SW480 (cell line): ENCODE measurements around the gene ESRP2.

Experiments used
- DNase-seq: peaks from one replicate; pipeline ENCODE4 v3.0.0-alpha.2; 2016; ENCODE audit warnings: low spot score

Gene ESRP2

DNA sequence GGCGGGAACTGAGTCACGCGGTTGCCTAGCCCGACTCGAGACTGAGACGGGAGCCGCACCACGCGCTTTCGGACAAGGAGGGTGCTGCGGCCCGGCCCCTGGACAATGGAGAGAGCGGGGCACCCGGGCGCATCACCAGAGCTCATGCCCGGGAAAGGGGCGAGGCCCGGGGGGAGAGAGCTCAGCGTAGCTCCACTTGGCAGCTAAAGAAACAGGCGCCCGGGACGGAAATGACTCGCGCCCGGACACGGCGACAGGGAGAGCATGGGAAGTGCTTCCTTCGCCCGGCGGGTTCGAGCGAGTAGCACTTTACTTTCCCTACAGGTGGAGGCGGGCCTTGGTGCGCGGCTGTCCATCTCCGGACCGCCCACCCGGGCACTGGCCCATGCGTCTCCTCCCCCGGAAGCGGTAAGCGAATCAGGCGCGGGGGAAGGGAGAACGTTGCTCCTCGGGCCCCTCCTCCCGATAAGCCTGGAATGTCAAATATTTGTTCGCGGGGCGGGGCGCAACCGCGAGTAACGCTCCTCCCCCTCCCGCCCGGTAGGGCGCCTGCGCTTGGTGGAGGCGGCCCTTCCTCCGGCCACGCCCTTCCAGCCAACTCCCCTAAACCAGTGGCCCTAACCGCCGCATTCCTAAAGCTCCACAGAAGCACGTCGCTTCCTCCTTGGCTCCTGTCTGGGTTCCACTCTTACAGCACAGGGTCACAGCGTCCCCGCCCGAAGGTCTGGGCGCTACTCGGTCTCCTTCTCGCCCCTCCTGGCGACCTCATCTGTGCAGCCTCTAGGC is 1.5 kb upstream of the ESRP2 start:
- peak; percentile 98 for DNase-seq

DNA sequence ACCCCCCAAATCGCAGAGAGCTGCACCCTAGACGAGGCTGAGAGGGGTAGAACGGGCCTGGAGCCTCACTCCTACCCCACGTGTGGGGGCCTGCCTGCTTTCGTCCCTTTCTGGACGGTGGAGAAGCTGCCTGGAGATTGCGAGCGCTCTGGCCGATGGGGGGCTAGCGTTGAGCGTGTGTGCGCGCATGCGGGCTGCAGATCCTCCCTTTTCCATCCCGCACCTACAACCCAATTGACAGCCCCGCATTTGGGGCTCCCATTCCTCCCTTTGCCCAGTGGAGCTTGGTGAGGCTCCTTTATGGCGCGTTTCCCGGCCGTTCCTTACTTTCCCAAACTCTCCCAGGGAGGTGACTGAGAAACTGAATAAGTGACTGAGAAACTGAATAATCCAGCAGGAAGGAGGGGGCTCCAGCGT is 907 bp upstream of the ESRP2 start:
- peak; percentile 35 for DNase-seq

DNA sequence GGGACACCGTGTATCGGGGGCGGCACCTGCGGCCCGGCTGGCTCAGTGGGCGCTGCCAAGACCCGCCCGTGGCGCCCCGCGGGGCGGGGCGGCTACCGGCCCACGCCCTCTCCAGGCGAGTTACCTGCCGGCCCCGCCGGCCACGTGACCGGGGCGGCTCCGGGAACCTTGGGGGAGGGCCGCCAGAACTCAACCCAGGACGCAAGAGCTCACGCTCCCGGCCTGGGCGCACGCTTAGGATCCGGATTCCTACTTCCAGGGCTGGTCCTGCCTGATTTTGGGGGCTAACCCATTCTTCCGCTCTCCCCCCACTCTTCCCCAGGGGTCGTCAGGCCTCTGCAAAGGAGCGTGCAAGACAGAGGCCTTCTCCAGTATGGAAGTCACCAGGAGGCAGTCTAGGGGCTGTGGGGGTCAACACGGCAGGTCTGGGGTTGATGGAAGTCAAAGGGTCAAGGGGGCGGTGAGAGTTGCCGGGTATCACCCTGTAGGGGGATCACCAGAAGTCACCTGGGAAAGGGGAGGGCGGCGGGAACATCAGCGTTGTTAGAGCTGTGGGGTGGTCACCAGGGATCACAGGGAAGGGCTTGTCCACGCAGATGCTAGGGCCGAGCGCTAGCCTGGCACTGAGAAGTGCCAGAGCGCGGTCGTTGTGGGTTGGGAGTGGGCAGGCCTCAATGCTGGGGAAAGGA is 354 bp upstream of the ESRP2 start:
- DNase-seq = peak; percentile 87

DNA sequence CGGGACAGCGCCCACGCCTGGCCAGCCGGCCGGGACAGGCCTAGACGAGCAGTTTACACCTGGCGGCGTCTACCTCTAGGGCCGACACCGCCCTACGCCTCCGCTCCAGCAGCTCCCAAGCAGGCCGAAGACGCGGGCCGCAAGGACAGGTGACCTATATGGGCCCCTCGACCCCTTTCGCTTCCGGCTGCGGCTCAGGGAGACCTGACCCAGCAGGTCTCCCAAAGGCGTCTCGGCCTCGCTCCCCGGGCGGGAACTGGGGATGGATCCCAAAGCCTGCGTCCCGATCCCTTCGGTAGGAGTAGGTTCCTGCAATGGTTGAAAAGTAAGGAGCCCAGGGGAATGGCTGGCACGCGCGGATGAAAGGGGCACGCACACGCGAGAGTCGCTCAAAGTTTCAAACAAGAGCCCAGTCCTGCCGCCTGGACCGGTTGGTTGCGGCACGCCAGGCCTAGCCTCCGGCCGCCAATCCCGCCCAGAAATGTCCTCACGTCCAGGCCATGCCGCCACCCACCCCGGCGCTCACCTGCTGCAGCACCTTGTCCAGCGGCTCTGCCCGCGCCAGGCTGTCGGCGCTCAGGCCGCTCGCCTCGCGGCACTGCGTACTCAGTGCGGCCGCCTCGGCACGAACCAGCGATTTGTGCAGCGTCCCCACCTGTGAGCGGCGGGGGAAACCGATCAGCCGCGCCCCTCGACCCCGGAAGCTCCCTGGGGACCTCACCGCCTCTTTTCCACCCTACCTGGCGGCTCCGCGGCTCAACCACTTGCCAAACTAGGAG is 630 bp downstream of the ESRP2 start:
- DNase-seq = peak; percentile 63

DNA sequence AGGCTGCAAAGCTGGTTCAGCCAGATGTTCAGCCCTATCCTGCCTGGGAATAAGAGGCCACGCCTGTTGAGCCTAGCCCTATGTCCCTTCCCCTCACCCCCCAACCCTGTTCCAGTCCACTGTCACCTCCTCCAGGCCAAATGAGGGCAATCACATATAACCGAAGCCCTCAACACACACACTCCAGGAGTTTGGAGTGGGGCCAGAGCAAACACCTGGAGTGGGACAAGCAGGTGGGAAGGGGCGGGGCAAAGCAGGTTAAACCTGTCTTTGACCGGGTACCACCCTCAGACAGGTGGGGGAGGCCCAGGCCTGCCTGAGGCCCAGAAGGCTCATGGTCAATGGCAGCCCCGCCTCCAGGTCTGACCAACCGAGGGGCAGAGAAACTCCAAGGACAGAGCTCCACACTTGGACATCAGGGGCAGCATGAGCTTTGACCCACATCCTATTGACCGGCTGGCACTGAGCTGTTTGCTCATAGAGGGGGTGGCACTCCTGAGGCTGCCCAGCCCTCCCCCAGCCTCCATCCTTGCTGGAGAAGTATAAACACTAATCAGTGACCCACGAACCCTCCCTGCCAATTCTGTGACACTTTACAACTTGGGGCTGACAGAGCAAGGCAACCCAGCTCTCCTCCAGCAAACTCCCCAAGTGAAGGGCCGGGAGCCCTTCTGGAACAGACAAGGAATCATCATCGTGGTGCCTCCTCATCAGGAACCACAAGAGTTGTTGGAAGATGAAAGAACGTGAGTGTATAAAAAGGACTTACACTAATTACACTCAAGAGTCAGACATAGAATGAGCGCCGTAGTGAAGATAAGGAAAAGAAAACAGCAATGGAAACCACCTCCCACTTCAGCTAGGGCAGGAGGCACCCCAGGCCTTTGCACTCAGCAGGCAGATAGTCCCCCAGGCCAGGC is 1.5 kb downstream of the ESRP2 start:
- peak; percentile 15 for DNase-seq

DNA sequence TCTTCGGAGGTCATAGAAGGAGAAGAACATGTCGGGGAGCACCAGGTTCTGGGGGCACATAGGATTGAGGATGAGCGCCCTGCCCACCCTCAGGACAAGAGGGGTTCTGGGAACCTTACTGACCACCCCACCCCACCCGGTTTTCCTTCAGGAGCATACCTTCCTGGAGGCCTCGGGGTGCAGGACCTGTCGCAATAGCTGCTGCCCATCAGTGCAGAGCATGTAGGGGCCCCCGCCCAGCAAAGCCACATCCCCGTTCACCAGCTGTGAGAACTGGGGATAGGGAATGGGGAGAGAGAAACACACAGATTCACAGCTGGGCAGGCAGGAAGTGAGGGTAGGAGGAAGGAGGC is 2.1 kb downstream of the ESRP2 start:
- no peak for DNase-seq

DNA sequence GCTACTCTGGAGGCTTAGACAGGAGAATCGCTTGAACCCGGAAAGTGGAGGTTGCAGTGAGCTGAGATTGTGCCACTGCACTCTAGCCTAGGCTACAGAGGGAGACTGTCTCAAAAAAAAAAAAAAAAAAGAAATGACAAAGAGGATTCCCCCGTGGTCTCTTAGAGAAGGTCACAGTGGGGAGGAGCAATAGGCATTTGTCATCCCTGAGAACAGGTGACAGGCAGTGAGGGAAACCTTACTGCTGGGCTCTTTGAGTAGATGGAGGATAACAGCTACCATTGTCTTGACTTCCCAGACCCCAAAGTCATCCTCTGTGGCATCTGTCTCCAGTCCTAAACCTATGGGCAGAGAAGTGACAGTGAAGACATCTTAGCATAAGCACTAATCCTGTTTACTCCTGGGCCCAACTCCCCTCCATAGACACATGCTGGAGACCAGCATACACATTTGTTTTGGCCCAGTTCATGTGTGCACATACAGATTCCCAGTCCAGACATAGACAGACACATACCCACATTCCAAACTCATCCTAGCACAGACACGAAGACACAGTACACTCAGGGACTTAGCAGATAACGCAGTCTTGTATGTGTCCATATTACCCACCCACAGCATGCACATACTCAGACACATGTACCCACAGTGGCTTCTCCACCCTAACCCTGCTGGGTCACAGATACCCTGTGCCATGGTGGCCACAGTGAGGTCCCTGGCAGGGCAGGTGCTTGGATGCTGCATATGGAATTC is 2.7 kb downstream of the ESRP2 start:
- DNase-seq = no peak

DNA sequence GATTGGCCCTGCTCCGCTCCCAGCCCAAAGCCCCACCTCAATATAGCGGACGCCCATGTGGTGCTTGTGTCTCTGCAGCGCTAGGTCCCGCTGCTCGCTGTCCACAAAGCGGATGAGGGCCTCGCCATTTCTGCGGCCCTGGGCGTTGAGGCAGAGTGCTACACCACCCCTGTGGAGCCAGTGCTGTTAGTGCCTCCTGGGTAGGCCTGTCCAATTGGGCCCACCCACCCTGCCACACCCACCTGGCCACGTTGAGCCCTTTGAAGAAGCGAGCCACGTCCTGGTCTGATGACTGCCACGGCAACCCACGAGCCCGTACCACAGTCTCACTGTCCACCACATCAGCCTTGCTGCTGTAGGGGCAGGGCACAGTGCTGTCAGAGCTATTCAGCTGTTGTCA is 3.6 kb downstream of the ESRP2 start:
- DNase-seq = no peak

DNA sequence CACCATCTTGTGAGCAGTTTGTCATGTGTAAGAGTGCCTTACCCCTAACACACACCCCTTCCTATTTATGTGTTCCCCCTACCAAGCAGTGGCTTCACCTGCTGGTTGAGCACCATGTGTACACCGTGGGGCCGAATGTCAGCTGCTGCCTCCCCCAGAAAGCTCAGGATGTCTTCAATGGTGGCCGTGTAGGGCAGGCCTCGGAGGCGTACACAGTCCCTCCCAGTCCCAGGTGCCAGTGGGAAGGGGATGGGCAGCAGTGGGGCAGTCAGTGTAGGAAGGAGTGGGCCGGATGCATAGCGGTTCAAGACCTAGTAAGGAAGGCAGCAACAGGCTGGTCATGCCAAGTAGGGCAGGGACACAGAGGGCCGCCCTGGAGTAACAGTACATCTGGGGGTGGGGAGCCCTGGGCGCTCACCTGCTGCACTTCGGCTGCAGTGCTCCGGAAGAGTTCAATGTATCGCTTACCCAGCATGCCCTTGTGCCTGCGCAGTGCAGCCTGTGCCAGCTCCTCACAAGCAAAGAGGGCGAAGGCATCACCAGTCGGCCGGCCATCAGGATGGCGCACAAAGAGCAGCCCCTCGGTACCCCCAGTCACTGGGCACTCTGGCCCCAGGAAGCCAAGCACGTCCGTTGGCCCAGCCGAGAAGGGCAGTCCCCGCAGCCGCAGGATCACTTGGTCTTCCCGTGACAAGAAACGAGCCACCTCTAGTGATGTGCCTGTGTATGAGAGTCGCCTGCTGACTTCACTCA is 4.4 kb downstream of the ESRP2 start:
- no peak for DNase-seq

DNA sequence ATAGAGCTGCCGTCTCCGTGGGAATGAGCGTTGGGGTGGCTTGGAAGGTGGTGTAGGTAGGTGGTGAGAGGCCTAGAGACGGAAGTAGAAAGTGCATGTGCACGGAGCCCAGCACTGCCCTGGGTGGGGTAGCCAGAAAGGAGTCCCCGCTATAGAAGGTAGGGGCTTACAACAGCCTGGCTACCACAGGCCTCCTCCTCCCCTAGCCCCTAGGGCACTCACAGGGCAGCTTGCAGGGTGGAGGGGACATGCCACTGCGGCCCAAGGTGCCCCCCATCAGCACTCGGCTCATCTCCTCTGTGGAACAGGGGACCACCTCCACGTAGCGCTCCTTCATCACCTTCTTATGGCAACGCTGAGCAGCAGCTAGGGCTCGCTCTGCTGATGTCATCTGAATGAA is 5.0 kb downstream of the ESRP2 start:
- no peak for DNase-seq

DNA sequence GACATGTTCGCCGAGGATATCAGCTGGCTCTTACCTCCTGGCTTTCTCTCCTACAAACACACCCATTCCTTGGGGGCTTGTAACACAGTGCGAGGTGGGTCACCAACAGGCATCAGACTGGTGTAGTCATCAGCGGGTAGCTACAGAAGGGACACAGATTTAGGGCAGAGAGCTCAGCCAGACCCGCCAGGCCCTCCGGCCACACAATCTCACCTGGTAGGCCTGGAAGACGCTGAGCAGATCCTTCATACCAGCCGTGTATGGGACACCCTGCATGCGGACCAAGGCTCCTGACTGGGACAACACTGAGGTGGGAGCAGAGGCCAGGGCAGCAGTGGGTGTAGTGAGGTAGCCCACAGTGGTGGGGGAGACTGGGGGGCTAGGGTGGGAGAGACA is 5.8 kb downstream of the ESRP2 start:
- DNase-seq = no peak

DNA sequence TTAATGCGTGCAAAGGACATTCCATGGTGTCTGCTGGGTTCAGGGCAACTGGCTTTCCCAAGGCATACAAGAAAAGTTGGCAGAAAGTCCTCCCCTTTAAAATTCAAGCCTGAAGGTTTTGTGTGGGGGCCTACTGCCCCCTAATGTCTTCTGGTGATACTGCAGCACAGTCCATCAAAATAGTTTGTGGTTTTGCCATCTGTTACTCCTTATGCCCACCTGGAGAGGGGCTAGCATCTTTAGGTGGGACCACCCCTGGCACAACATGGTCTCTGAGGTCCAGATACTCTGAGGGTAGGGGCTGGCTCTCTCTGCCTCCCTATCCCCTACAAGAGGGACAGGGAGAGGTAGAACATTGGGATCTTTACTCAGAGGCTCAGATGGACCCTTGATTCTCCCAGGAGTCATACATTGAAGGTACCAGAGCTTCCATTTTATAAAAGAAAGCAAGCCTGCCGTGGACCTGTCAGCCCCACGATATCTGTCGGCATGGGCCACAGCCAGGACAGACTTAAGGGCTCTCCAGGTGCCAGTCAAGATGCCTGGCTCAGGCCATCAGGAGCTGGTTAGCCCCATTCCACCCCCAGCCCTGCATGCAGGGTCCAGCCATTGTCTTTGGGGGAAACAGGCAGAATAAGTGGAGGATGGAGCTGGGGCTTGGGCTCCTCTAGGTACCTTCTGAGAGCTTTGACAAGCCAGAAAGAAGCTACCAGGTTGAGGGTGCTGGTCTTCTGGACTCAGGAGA is 6.3 kb downstream of the ESRP2 start:
- DNase-seq = peak; percentile 43

DNA sequence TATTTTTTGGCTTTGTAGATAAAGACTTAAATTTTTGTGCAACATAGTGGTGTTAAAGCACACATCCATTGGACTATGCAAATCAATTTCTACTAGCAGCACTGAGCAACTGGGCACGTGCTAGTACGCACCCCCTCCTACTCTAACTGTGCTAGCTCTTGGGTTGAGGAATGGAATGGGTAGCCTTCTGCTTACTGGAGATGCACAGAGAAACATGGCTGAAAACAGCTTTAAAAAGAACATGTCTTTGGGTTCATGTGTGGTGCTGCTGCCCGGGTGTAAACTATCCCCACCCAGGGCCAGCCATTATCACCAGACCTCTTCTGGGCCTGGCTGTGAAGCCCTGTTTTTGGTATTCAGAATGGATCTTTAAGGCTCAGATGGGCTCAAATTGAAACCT is 7.3 kb downstream of the ESRP2 start:
- DNase-seq = no peak

DNA sequence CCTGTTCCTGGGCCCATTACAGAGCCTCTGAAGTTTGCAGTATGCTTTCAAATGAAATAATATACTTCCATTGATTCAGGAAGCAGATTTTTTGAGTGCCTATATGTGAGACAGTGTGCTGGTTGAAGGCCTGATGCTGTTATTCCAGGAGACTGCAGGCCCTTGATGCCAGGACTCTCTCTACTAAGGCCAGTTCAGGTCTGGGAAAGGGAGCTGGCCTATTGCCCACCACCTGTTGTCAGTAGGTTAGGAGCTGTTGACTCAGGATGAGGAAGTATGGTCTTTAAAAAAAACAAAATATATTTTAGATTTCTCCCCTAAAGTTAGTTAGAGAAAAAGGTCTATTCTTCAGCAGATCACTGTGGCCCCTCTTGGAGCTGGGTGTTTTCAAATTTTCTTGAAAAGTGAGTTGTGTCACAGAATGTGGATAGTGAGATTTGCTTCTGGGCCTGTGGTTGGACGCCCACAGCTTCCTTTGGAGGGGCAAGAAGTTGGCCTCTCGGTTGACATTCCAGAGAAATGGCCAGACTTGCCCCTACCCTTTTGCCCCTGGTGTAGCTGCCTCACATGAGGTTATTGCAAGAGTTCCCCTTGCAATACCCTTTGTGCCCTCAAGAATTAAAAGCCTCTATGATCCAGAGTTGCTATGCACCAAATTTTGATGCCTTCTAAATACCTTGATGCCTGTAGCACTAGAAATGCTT is 7.9 kb downstream of the ESRP2 start:
- DNase-seq = no peak

DNA sequence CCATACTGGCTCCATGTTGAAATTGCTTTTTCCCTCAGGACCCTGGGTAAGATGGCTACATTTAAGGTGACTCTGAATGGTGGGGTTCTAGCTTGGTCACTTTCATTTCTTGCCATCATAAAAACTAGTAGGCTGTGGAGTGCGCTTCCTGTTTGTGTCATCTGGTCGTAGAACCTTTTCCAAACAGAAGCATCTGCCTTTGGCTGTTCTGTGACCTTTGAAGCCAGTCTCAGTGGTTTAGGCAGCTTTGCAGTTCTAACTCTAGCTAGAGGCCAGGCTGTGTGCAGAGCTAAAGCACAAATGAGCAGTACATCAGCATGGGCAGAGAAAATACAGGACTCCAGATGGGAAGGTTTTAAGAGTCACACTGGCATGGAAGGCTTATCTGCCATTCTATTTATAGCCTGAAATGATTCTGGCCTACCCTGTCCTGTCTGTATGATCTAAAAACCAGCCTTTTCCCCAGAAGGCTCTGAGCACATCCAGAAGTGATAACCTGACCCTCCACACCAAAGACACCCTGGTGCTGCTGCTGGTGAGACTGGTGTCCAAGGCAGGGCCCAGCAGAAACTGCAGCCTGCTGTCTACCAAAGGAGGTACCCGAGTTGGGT is 8.6 kb downstream of the ESRP2 start:
- no peak for DNase-seq

DNA sequence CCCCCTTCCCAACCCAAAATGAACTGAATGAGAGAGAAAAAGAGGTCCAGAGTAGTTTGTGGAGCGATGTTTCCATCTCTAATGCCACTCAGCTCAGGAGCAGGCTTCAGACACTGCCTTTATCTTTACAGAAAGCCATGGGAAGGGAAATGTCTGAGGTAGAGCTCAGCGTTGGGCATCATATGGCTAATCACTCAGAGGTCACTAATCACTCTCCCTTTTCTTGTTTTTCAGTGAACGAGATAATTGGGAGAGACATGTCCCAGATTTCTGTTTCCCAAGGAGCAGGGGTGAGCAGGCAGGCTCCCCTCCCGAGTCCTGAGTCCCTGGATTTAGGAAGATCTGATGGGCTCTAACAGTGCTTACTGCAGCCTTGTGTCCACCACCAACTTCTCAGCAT is 9.8 kb downstream of the ESRP2 start:
- DNase-seq = no peak

DNA sequence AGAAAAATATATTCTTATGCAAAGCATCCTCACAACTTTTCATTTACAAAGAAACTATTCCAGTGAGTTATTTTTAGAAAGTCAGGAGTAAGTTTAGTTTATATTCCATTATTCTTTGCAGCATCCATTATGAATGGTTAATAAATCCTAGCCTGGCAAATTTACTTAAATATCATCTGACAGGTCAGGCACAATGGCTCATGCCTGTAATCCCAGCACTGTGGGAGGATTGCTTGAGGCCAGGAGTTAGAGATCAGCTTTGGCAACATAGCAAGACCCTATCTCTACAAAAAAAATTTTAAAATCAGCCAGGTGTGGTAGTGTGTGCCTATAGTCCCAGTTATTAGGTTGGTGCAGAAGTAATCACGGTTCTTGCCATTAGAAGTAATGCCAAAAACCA is 12.9 kb downstream of the ESRP2 start:
- no peak for DNase-seq

DNA sequence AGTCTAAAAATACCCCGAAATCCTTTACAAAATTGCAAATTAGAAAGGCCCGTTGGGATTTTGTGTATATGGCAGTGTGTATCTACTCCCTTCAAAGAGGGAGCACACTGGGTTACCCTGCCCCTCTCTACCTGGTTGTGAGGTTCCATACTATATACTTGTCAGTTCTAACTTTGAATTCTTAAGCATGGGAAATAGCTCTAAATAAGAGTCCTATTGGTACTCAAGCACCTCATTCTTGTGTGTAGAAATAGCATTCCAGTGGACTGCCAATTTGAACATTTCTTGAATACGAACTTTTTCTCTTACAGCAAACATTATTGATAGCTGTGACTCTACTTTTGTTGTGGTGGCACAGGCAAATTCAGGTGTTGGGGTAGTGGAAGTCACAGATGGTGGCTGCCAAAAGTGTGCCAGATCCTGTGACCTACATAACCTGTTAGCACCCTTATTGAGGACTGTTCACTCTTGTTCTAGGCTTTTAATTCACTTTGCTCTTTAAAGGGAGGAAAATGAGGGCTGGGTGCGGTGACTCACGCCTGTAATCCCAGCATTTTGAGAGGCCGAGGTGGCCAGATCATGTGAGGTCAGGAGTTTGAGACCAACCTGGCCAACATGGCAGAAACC is 16.1 kb downstream of the ESRP2 start:
- DNase-seq = no peak
